Measurements from ENCODE around the gene TRIL.
A peak's percentile ranks its signal among the peaks of the same experiment; 100 is the strongest.

TRIL gene

GRCh38 chr7:28984631-28985030 lies 26.5 kb upstream of the TRIL start:
- DNase-seq, result peak in 6 of 10 donors; percentile 21 to 83 (median 48)
- intact Hi-C loops (cut with DNase I), result no loop called here

DNA sequence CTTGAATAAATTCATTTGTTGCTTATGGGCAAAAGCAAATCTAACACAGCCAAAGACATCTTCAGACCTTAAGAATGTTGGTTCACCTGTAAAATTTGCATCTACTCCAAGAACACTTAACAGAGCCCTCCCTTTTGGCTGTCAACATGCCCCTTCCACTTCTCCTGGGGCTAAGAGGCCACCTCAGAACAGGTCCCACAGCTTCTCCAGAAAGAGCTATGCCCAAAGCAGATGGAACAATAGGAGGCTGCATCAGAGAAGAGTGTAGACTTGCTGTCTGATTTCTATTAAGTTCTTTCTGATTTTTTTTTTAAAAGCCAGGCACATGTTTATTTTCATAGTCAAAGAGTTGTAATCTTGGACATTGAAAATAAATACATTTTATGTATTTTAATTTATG lies 26.1 kb upstream of the TRIL start:
- intact Hi-C loops (cut with DNase I), result no loop called here

GRCh38 chr7:28983396-28984190 lies 25.5 kb upstream of the TRIL start:
- intact Hi-C loops (cut with DNase I), result no loop called here
- DNase-seq, result no peak

More for the DNA sequence above, 26.1 kb upstream of the TRIL start:
- DNase-seq, result no peak

- intact Hi-C loops (cut with DNase I), result no loop called here
- DNase-seq, result no peak
Measured at GRCh38 chr7:28981161-28981465, 23.0 kb upstream of the TRIL start.

- intact Hi-C loops (cut with DNase I), result no loop called here
- peak in 6 of 10 donors; percentile 15 to 75 (median 28) for DNase-seq
Measured at GRCh38 chr7:28980451-28981160, 22.5 kb upstream of the TRIL start.

- intact Hi-C loops (cut with DNase I), result no loop called here
- DNase-seq, result no peak
Measured at GRCh38 chr7:28979776-28980175, 21.6 kb upstream of the TRIL start.

- DNase-seq, result no peak
- intact Hi-C loops (cut with DNase I), result no loop called here
Measured at GRCh38 chr7:28977881-28978280, 19.8 kb upstream of the TRIL start.

GRCh38 chr7:28976022-28976421 lies 17.9 kb upstream of the TRIL start:
- intact Hi-C loops (cut with DNase I), result no loop called here

GRCh38 chr7:28973591-28973990 lies 15.5 kb upstream of the TRIL start:
- intact Hi-C loops (cut with DNase I), result no loop called here
- no peak for DNase-seq

More at GRCh38 chr7:28976022-28976421, 17.9 kb upstream of the TRIL start:
- no peak for DNase-seq

- no peak for DNase-seq
- intact Hi-C loops (cut with DNase I), result no loop called here
Measured at GRCh38 chr7:28964056-28964455, 5.9 kb upstream of the TRIL start.

DNA sequence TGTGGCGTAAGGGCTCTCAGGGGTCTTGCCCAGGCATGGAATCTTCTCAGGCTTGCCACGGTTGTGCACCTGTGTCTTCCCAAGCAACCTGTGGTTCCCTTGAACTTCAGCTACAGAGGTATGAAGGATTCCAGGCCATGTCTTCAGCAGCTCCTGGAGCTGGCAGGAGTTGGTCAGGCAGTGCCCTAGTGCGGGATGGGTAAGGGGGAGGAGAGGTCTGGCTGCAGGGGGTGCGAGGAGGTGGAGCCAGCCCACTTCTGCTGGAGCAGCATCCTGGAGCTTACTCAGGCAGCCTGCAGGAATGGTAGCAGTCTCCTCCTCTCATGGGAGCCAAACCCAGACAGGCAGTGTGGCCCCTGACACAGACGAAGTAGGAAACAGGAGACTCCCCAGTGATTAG lies 3.8 kb upstream of the TRIL start:
- peak in 1 of 10 donors; percentile 83 for DNase-seq
- intact Hi-C loops (cut with DNase I), result no loop called here

DNA sequence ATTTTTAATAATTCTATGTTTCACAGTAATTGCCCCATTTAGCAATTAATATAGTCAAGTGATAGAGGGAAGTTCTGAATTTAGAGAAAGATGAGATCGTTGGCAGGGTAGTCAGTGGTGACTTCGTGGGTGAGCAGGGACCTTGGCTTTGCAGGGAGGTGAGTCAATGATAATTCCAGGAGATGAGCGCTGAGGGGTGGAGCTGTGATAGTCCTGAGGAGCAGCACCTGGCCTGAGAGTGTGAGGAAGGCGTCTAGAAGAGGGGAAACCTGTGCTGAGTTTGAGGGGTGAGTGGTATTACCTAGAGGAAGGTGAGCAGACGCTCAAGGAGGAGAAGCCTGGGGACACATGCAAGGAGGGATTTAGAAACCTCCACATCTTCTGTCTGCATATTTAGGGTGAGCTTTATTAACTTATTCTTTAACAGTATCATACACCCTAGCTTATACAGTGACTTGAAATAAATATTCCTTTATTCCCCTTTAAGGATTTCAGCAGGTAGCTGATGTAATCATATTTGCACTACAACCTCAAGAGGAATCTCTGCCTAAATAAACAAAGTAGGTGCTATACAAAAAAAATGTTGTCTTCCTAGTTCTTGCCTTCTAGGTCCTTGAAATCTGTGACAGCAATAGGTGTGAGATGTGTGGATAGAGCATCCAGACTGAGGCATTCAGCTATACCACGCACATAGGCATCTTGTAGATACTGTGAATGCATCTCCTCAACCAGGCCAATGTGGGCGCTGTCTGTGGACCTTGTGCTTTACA lies 2.1 kb upstream of the TRIL start:
- no peak for DNase-seq
- intact Hi-C loops (cut with DNase I), result no loop called here

DNA sequence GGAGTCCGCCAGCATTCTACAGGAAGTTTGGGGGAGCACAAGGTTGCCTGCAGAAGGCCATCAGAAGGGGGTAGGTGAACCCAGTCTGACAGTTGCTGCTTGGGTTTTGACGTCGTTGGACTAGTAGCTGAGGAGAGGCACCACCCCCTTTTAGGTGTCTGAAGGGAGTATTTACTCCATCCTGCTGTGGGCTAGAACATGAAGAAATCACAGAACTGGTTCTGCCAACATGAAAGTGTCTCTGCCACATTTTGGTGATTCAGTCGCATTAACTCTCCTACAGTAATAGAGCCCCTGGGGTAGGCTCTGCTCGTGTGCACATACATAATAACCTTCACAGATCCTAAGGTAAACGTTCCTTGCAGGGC lies 834 bp upstream of the TRIL start:
- intact Hi-C loops (cut with DNase I), result no loop called here
- DNase-seq, result no peak

DNA sequence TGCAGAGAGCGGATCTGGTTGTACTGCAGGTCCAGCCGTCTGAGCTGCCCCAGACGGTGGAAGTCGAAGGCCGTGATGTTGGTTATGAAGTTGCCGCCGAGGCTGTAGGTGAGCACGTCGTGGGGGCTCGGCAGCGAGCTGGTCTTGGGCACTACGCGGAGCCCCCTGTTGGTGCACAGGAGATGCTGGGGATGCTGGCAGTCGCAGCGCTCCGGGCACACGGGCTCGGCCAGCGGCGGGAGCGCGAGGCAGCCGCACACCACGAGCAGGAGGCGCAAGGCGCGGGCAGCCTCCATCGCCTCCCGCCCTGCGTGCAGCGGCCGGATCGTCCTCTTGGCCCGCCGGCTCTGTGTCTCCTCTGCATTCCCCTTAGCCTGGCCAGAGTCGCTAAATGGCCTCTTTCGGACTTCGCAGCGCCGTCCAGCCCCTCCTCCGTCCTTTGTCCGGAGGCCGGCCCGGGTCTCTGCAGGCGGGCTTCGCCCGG lies 337 bp downstream of the TRIL start:
- intact Hi-C loops (cut with DNase I), result loop anchor here (2.0 kb wide), 1 partner anchor 31 kb away; no protein-coding TSS in a partner anchor
- peak in 2 of 10 donors; percentile 15 to 85 for DNase-seq

DNA sequence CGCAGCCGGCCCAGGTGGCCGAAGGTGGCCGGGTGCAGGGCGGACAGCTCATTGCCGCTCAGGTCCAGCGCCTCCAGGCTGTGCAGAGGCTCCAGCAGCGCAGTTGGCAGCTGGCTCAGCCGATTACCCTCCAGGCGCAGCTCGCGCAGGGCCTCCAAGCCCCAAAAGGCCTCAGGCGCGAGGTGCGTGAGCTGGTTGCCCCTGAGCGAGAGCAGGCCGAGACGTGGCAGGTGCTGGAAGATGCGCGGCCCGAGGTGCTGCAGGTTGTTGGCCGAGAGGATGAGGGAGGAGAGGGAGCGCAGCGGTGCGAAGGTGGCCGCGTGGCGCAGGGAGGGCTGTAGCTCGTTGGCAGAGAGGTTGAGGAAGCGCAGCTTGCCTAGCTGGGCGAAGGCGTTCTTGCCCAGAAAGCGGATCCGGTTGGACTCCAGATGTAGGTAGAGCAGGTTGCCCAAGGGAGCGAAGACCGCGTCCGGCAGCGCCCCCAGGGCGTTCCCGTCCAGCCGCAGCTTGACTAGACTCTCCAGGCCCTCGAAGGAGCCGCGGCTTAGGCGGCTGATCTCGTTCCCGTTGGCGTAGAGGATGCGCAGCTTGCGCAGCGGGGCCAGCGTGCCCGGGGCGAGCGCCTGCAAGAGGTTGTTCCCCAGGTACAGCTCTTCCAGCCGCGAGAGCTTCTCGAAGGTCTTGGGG lies 923 bp downstream of the TRIL start:
- intact Hi-C loops (cut with DNase I), result loop anchor here (2.0 kb wide), 1 partner anchor 30 kb away; no protein-coding TSS in a partner anchor
- peak in 4 of 10 donors; percentile 16 to 83 (median 50) for DNase-seq

DNA sequence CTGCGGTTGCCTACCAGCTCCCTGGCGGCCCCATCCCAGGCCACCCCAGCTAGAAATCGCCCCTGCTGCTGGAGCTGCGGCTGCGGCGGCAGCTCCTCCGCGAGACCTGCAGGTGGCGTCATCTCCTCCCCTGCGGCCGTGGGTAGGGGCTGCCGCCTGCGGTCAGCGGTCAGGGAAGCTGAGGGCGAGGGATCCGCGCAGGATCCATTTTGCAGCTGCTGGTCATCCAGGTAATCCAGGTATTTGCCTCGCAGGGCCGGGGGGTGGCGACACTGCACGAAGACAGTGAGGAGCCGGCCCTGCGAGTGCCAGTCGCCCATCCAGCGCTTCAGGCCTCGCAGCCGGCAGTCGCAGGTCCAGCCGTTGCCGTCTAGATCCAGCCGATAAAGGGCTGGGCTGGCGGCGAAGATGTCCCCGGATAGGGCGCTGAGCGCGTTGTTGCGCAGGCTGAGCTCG lies 1.5 kb downstream of the TRIL start:
- intact Hi-C loops (cut with DNase I), result loop anchor here (2.0 kb wide), 1 partner anchor 30 kb away; no protein-coding TSS in a partner anchor
- DNase-seq, result peak in 9 of 10 donors; percentile 29 to 90 (median 49)

- intact Hi-C loops (cut with DNase I), result loop anchor here (2.0 kb wide), 1 partner anchor 29 kb away; no protein-coding TSS in a partner anchor
- DNase-seq, result peak in 9 of 10 donors; percentile 35 to 91 (median 48)
Measured at GRCh38 chr7:28955718-28956607, 2.2 kb downstream of the TRIL start.

DNA sequence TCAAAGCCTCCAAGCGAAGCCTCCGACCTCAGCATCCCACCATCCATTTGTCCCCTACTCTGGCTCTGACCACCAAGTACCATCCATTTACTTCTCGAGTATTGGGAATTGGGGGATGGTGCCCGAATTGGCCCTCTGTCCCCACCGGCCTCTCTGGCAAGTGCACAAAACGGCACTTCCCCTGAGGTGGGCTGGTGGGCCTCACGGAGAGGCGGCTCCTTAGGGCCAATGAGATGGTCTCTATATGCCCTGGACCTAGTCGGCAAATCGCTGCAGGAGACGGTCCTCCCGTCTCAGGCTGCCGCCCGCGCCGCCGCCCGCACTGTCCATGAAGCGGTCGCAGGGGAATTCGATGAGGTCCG lies 2.8 kb downstream of the TRIL start:
- intact Hi-C loops (cut with DNase I), result no loop called here
- DNase-seq, result no peak

DNA sequence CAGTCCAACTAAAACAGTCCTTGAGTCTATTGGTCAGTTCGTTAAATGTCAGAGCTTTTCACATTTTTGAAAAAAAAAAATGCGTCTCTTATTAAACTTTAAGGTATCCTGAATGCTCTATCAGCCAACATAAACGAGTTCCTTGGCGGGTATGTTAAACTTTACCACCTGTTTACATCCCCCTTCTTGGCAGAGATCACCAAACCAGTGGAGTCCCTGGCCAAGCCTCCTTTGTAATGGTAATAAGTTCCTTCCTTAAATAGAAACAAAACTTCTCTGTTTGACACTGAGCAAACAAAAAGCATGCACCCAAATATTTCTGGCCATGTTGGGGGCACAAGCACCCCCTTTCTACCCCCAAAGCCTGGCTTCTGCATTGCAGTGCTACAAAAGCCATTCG lies 3.2 kb downstream of the TRIL start:
- intact Hi-C loops (cut with DNase I), result no loop called here
- DNase-seq, result no peak
